ENCODE results near the gene GPR157. TPM values are rescaled to one million over a fixed set of nuclear protein-coding genes. Genes with fewer than 3 reads are reported as not detected.
"Not testable (repeated sequence)": the region's sequence is repeated elsewhere in the genome, so short reads cannot be mapped to it uniquely, and the experiment has no call there.

GPR157 gene
- total RNA-seq, 1 donor from 2014 or later, result 1.6 TPM

GRCh38 chr1:9125325-9125724 lies 3.6 kb downstream of the GPR157 start:
- TF ChIP-seq CTCF (IDR thresholded peaks at IDR 0.05) (no peak), EZH2 (IDR thresholded peaks at IDR 0.05) (no peak), EZH2phosphoT487 (IDR thresholded peaks at IDR 0.05) (no peak)
- Histone ChIP-seq H2AFZ (replicated peaks) (no peak overlapping the region), H3K36me3 (no peaks in the 10 kb centered on the region), H3K79me2 (ENCODE audit: low read depth) (no peaks in the 10 kb centered on the region), H3F3A (ENCODE audit: low read depth) (peaks cover 33% of the 10 kb centered on the region), H3K4me3 (no peak overlapping the region), H4K20me1 (ENCODE audit: low read depth) (peaks cover 5% of the 10 kb centered on the region), H3K27ac (no peak overlapping the region), H3K4me1 (peaks cover 2% of the 10 kb centered on the region), H3K27me3 (peaks cover 28% of the 10 kb centered on the region), H3K4me2 (no peak overlapping the region), H3K9ac (no peak overlapping the region), H3K9me3 (ENCODE audit: low read depth) (no peaks in the 10 kb centered on the region)
- peaks cover 22% of the 10 kb centered on the region for H3K4me1 Mint-ChIP-seq
- H3K4me3 Mint-ChIP-seq, result no peak overlapping the region
- H3K36me3 Mint-ChIP-seq, result no peaks in the 10 kb centered on the region
- DNase-seq (ENCODE audit: low spot score), result no peak
- peaks cover 5% of the 10 kb centered on the region for H3K27me3 Mint-ChIP-seq (ENCODE audit: insufficient read depth, low read depth)
- H3K9me3 Mint-ChIP-seq, result no peaks in the 10 kb centered on the region
- H3K27ac Mint-ChIP-seq, result no peak overlapping the region

- peaks cover 24% of the 10 kb centered on the region for H3K4me1 Mint-ChIP-seq
- not testable (repeated sequence) for H3K4me3 ChIP-seq; H3K9me3 Mint-ChIP-seq; H3K4me2 ChIP-seq; H3K4me1 ChIP-seq; H3K27ac ChIP-seq; H3K36me3 ChIP-seq; DNase-seq (ENCODE audit: low spot score); H3K27me3 Mint-ChIP-seq (ENCODE audit: insufficient read depth, low read depth); H3K36me3 Mint-ChIP-seq; H3K4me3 Mint-ChIP-seq; H2AFZ ChIP-seq (replicated peaks); H4K20me1 ChIP-seq (ENCODE audit: low read depth); H3K27ac Mint-ChIP-seq; H3K9me3 ChIP-seq (ENCODE audit: low read depth); H3K9ac ChIP-seq; H3K79me2 ChIP-seq (ENCODE audit: low read depth)
- H3F3A ChIP-seq (ENCODE audit: low read depth), result peaks cover 27% of the 10 kb centered on the region
- peaks cover 28% of the 10 kb centered on the region for H3K27me3 ChIP-seq
Observed at GRCh38 chr1:9124389-9124788, 4.5 kb downstream of the GPR157 start.

GRCh38 chr1:9123665-9124064 lies 5.2 kb downstream of the GPR157 start:
- not testable (repeated sequence) for H4K20me1 ChIP-seq (ENCODE audit: low read depth); H3K4me3 ChIP-seq; H3K9ac ChIP-seq; H3K4me2 ChIP-seq; H3K9me3 ChIP-seq (ENCODE audit: low read depth); H2AFZ ChIP-seq (replicated peaks); H3K36me3 ChIP-seq; H3K4me1 ChIP-seq; H3K27ac Mint-ChIP-seq; DNase-seq (ENCODE audit: low spot score); H3K36me3 Mint-ChIP-seq; H3K79me2 ChIP-seq (ENCODE audit: low read depth); H3K4me3 Mint-ChIP-seq; H3K27me3 Mint-ChIP-seq (ENCODE audit: insufficient read depth, low read depth); H3K27ac ChIP-seq; H3K9me3 Mint-ChIP-seq
- peaks cover 28% of the 10 kb centered on the region for H3K4me1 Mint-ChIP-seq
- Histone ChIP-seq H3F3A (ENCODE audit: low read depth) (peaks cover 29% of the 10 kb centered on the region), H3K27me3 (peaks cover 25% of the 10 kb centered on the region)

GRCh38 chr1:9121496-9122409 lies 7.1 kb downstream of the GPR157 start:
- Mint-ChIP-seq H3K9me3 (no peaks in the 10 kb centered on the region), H3K27ac (no peak overlapping the region), H3K36me3 (no peaks in the 10 kb centered on the region), H3K27me3 (ENCODE audit: insufficient read depth, low read depth) (peaks cover 8% of the 10 kb centered on the region), H3K4me3 (no peak overlapping the region), H3K4me1 (peaks cover 22% of the 10 kb centered on the region)
- Histone ChIP-seq H3K4me3 (no peak overlapping the region), H3K9me3 (ENCODE audit: low read depth) (no peaks in the 10 kb centered on the region), H3K4me1 (peaks cover 9% of the 10 kb centered on the region), H3K27me3 (peaks cover 6% of the 10 kb centered on the region), H3K36me3 (no peaks in the 10 kb centered on the region), H3F3A (ENCODE audit: low read depth) (peaks cover 15% of the 10 kb centered on the region), H3K27ac (no peak overlapping the region), H3K79me2 (ENCODE audit: low read depth) (no peaks in the 10 kb centered on the region), H4K20me1 (ENCODE audit: low read depth) (no peaks in the 10 kb centered on the region), H3K9ac (no peak overlapping the region), H3K4me2 (no peak overlapping the region), H2AFZ (replicated peaks) (no peak overlapping the region)
- no peak for TF ChIP-seq EZH2 (IDR thresholded peaks at IDR 0.05)
- no peak for TF ChIP-seq CTCF (IDR thresholded peaks at IDR 0.05)
- no peak for TF ChIP-seq EZH2phosphoT487 (IDR thresholded peaks at IDR 0.05)
- DNase-seq (ENCODE audit: low spot score), result no peak
